ENCODE data around the gene CDCA7L. TPM values are rescaled to one million over a fixed set of nuclear protein-coding genes. Genes with fewer than 3 reads are reported as not detected.

Gene CDCA7L
- total and polyA plus RNA-seq, 2 of the 4 experiments (the other 2 are of a cell fraction), result 20.4 to 35.0 TPM

DNA sequence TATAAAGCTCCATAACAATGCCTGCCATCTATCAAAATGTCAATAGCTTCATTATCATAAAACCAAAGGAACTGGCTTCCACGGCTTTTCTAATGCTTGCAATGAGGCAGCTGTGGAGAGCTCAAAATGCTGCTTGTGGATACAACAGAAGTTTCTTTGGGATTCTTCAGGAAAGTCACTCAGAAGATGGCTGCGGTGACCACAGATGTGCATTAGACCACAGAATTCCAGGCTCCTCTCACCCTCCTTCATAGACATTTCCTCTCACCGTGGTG lies 77.2 kb downstream of the CDCA7L start:
- Histone ChIP-seq H2AK5ac (ENCODE audit: low read depth, low read length) (no peak overlapping the region), H3K18ac (ENCODE audit: low read depth, low read length) (no peak overlapping the region), H4K20me1 (ENCODE audit: insufficient read depth, low read length) (no peaks in the 10 kb centered on the region), H2BK15ac (ENCODE audit: low read depth, low read length) (no peak overlapping the region), H3K27me3 (ENCODE audit: control insufficient read depth, insufficient read depth, low read length) (no peaks in the 10 kb centered on the region), H3K79me1 (ENCODE audit: low read depth in 1 of 2, low read length in 2 of 2) (no peaks in the 10 kb centered on the region), H2BK20ac (ENCODE audit: low read depth, low read length) (no peak overlapping the region), H4K91ac (ENCODE audit: insufficient read depth, low read depth, low read length) (no peak overlapping the region), H3K4ac (ENCODE audit: low read depth, low read length) (no peak overlapping the region), H2BK120ac (ENCODE audit: low read depth, low read length) (no peak overlapping the region), H3K9ac (ENCODE audit: low read depth, low read length) (no peak overlapping the region), H3K27ac (ENCODE audit: insufficient read depth, low read length) (no peak overlapping the region), H3K4me3 (ENCODE audit: insufficient read depth, low read depth, low read length) (no peak overlapping the region), H4K8ac (ENCODE audit: low read depth in 2 of 2, low read length in 2 of 2) (no peak overlapping the region), H3K36me3 (ENCODE audit: control insufficient read depth, insufficient read depth, low read length) (no peaks in the 10 kb centered on the region), H3K9me1 (ENCODE audit: insufficient read depth, low read length) (no peaks in the 10 kb centered on the region), H3K14ac (replicated peaks; ENCODE audit: low read depth, low read length) (no peak overlapping the region), H2AFZ (replicated peaks; ENCODE audit: low read length, poor library complexity) (no peak overlapping the region), H3K56ac (ENCODE audit: extremely low read depth, insufficient read depth, low read length) (no peak overlapping the region), H2BK5ac (ENCODE audit: low read depth, low read length, poor library complexity, severe bottlenecking) (no peak overlapping the region), H3K9me3 (ENCODE audit: control insufficient read depth, insufficient read depth, low read length) (no peaks in the 10 kb centered on the region), H3K4me1 (ENCODE audit: control insufficient read depth, insufficient read depth, low read length) (no peaks in the 10 kb centered on the region), H3K23ac (ENCODE audit: low read depth, low read length) (no peak overlapping the region), H2AK9ac (replicated peaks; ENCODE audit: low read depth, low read length, poor library complexity) (no peak overlapping the region), H4K5ac (ENCODE audit: low read depth, low read length) (no peak overlapping the region), H3K4me2 (ENCODE audit: low read depth, low read length) (no peak overlapping the region)
- DNase-seq (no peak), ATAC-seq (ENCODE audit: low read depth) (no peak)
- intact Hi-C loops (cut with micrococcal nuclease), result no loop called here
- ChIA-PET CTCF (no interaction called here), POLR2A (ENCODE audit: unreplicated experiment) (interaction anchor here (0.5 kb wide), 1 partner anchor 368 kb away, joined by 3 read pairs; no protein-coding TSS in a partner anchor)
- TF ChIP-seq CHD1 (IDR thresholded peaks at IDR 0.05; ENCODE audit: low read depth, low read length), result no peak
- TF ChIP-seq CEBPB (IDR thresholded peaks at IDR 0.05; ENCODE audit: low read depth, low read length), result no peak
- TF ChIP-seq BHLHE40 (IDR thresholded peaks at IDR 0.05; ENCODE audit: low read depth, low read length), result no peak
- TF ChIP-seq RAD21 (IDR thresholded peaks at IDR 0.05; ENCODE audit: low read length), result no peak
- TF ChIP-seq RCOR1 (IDR thresholded peaks at IDR 0.05; ENCODE audit: insufficient replicate concordance, low read length), result no peak
- TF ChIP-seq NFE2L2 (IDR thresholded peaks at IDR 0.05; ENCODE audit: low read depth, low read length), result no peak
- TF ChIP-seq, protein P1, sequence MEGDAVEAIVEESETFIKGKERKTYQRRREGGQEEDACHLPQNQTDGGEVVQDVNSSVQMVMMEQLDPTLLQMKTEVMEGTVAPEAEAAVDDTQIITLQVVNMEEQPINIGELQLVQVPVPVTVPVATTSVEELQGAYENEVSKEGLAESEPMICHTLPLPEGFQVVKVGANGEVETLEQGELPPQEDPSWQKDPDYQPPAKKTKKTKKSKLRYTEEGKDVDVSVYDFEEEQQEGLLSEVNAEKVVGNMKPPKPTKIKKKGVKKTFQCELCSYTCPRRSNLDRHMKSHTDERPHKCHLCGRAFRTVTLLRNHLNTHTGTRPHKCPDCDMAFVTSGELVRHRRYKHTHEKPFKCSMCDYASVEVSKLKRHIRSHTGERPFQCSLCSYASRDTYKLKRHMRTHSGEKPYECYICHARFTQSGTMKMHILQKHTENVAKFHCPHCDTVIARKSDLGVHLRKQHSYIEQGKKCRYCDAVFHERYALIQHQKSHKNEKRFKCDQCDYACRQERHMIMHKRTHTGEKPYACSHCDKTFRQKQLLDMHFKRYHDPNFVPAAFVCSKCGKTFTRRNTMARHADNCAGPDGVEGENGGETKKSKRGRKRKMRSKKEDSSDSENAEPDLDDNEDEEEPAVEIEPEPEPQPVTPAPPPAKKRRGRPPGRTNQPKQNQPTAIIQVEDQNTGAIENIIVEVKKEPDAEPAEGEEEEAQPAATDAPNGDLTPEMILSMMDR (conservative IDR thresholded peaks at IDR 0.05; ENCODE audit: low read depth, low read length), result no peak
- no peak for TF ChIP-seq FOS (IDR thresholded peaks at IDR 0.05; ENCODE audit: low read depth, low read length)
- TF ChIP-seq POLR2A (IDR thresholded peaks at IDR 0.05; ENCODE audit: low read depth, low read length), result no peak
- TF ChIP-seq MXI1 (IDR thresholded peaks at IDR 0.05; ENCODE audit: borderline replicate concordance, low read depth, low read length), result no peak
- dilution Hi-C loops (cut with HindIII; ENCODE audit: low sequenced_read_pairs, unreplicated experiment), result no loop called here
- in situ Hi-C loops (cut with MboI; ENCODE audit: low sequenced_read_pairs), result no loop called here
- 20% methylated on average over 1 of the region's 3 CpGs; no CpG with 5 or more reads in 1 of the 2 experiments for WGBS, 2 experiments (ENCODE audit: extremely low coverage in 2 of 2, insufficient read length in 1 of 2)
- no TSS peak for BruUV-seq (replicated peaks)
